ENCODE data around the gene SLC8A3.
"Not testable (repeated sequence)": the region's sequence is repeated elsewhere in the genome, so short reads cannot be mapped to it uniquely, and the experiment has no call there.

DNA sequence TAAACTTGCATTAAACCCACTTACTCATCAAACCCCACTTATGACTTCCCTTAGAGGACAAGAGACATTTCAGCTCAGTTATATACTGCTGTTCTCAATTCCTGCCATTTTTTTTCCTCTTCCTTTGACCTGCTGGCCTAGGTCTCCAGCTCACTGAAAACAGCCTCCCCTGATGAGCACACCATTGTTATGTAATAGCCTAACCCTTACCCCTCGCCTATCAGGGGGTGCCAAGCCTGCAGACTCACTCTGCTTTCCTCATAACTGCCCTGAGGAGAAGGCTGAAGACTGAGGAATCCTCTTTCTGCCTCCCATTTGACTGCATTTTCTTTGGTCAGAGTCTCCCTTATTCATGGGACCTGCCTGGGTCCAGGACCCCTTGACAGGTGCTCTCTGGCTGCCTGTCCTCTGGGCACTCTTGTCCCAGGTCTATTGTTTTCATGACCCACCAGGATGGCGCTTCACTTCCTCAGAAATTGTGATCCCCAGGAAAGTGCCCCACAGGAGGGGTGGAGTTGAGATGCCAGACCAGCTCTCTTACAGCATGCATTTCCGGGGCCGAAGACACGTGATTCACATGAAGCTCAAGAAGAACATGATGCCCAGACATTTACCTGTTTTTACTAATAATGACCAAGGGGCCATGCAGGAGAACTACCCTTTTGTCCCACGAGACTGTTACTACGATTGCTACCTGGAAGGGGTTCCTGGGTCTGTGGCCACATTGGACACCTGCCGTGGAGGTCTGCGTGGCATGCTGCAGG, 41.3 kb upstream of the SLC8A3 start:
- TF ChIP-seq, protein P1, sequence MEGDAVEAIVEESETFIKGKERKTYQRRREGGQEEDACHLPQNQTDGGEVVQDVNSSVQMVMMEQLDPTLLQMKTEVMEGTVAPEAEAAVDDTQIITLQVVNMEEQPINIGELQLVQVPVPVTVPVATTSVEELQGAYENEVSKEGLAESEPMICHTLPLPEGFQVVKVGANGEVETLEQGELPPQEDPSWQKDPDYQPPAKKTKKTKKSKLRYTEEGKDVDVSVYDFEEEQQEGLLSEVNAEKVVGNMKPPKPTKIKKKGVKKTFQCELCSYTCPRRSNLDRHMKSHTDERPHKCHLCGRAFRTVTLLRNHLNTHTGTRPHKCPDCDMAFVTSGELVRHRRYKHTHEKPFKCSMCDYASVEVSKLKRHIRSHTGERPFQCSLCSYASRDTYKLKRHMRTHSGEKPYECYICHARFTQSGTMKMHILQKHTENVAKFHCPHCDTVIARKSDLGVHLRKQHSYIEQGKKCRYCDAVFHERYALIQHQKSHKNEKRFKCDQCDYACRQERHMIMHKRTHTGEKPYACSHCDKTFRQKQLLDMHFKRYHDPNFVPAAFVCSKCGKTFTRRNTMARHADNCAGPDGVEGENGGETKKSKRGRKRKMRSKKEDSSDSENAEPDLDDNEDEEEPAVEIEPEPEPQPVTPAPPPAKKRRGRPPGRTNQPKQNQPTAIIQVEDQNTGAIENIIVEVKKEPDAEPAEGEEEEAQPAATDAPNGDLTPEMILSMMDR (IDR thresholded peaks at IDR 0.05), result not testable (repeated sequence)
- TF ChIP-seq POLR2A (IDR thresholded peaks at IDR 0.05), result not testable (repeated sequence)
